SK-N-SH (cell line): ENCODE data around the gene TMPRSS11F. TPM values are rescaled to one million over a fixed set of nuclear protein-coding genes. Genes with fewer than 3 reads are reported as not detected.

ENCODE experiments used
- CTCF ChIA-PET: fragments of 300-600, 350-600 bp; formaldehyde crosslinking; extraction: SDS; loops from one replicate; lab custom pipeline; 2021; lab: Yijun Ruan, JAX
- POLR2A ChIA-PET: fragments of 350-600 bp; sonication (Branson Sonifier 250); formaldehyde crosslinking; extraction: SDS; loops from one replicate; lab custom pipeline; 2020; ENCODE audit warnings: antibody characterized with exemption, inconsistent platforms; lab: Yijun Ruan, JAX
- DNase-seq: peaks from one replicate; pipeline ENCODE4 v3.0.0; 2012
- H2AFZ ChIP-seq: fragments of 200-600 bp; sonication (generic); 2 replicates; pipeline ENCODE4 v1.8.1; 2016; ENCODE audit warnings: antibody characterized with exemption, mild to moderate bottlenecking, low read depth
- H3F3A ChIP-seq: fragments of 200-600 bp; sonication (generic); replicated peaks from 2 replicates; pipeline ENCODE3; 2016; ENCODE audit warnings: antibody characterized with exemption, mild to moderate bottlenecking; ENCODE audit not compliant: insufficient read depth
- H3K27ac ChIP-seq, 2 experiments: fragments of 200-500 bp in 1 of 2; fragments of 200-600 bp in 1 of 2; sonication (Bioruptor generic) in 1 of 2; sonication (generic), shearing (Covaris generic) in 1 of 2; 2 replicates each; pipeline versions ENCODE4 v1.5.1 to v1.6.1; 2014 to 2016; ENCODE audit warnings: low read depth in 2 of 2, inconsistent platforms in 1 of 2, low read length in 1 of 2, mild to moderate bottlenecking in 1 of 2, mixed read lengths in 1 of 2
- H3K27me3 ChIP-seq: fragments of 200-600 bp; sonication (generic), shearing (Covaris generic); 2 replicates; pipeline ENCODE4 v1.6.1; 2016; ENCODE audit warnings: mixed run types; ENCODE audit not compliant: insufficient read depth
- H3K36me3 ChIP-seq, 2 experiments: fragments of 200-500 bp in 1 of 2; fragments of 200-600 bp in 1 of 2; sonication (Bioruptor generic) in 1 of 2; sonication (generic) in 1 of 2; replicated peaks in 1 of 2; 2 replicates each; pipeline versions ENCODE3 to v1.5.1; 2014 to 2016; ENCODE audit warnings: low read length in 1 of 2, mild to moderate bottlenecking in 1 of 2; ENCODE audit not compliant: insufficient read depth in 2 of 2, control insufficient read depth in 1 of 2
- H3K4me1 ChIP-seq, 2 experiments: fragments of 200-500 bp in 1 of 2; fragments of 200-600 bp in 1 of 2; sonication (Bioruptor generic) in 1 of 2; sonication (generic), shearing (Covaris generic) in 1 of 2; 2 replicates each; pipeline versions ENCODE4 v1.5.1 to v1.6.1; 2014 to 2016; ENCODE audit warnings: low read depth in 1 of 2, low read length in 1 of 2, mixed run types in 1 of 2; ENCODE audit not compliant: insufficient read depth in 2 of 2, control insufficient read depth in 1 of 2
- H3K4me2 ChIP-seq: fragments of 200-600 bp; sonication (generic), shearing (Covaris generic); 2 replicates; pipeline ENCODE4 v1.6.1; 2017; ENCODE audit warnings: mixed run types
- H3K4me3 ChIP-seq, 2 experiments: fragments of 200-500 bp in 1 of 2; fragments of 200-600 bp in 1 of 2; sonication (Bioruptor generic) in 1 of 2; sonication (generic), shearing (Covaris generic) in 1 of 2; 2 replicates each; pipeline versions ENCODE4 v1.5.1 to v1.8.1; 2014 to 2016; ENCODE audit warnings: low read depth in 2 of 2, inconsistent platforms in 1 of 2, low read length in 1 of 2, mild to moderate bottlenecking in 1 of 2, mixed read lengths in 1 of 2, moderate library complexity in 1 of 2
- H3K79me2 ChIP-seq: fragments of 200-600 bp; sonication (generic); 2 replicates; pipeline ENCODE4 v1.8.1; 2017; ENCODE audit warnings: mild to moderate bottlenecking; ENCODE audit not compliant: insufficient read depth
- H3K9ac ChIP-seq: fragments of 200-600 bp; sonication (generic); 2 replicates; pipeline ENCODE4 v1.6.1; 2017; ENCODE audit warnings: mixed run types
- H3K9me2 ChIP-seq: fragments of 200-600 bp; sonication (generic); 2 replicates; pipeline ENCODE4 v1.6.1; 2017; ENCODE audit warnings: mixed run types
- H3K9me3 ChIP-seq: fragments of 200-600 bp; sonication (generic); 2 replicates; pipeline ENCODE4 v1.6.1; 2017; ENCODE audit warnings: mixed run types, mild to moderate bottlenecking, moderate library complexity
- H4K20me1 ChIP-seq: fragments of 200-600 bp; sonication (generic); 2 replicates; pipeline ENCODE4 v1.6.1; 2017; ENCODE audit warnings: mild to moderate bottlenecking, mixed run types; ENCODE audit not compliant: insufficient read depth
- FOSL2 ChIP-seq: IDR thresholded peaks from 2 replicates; pipeline ENCODE4 v1.4.0; 2012; ENCODE audit warnings: low read depth, mild to moderate bottlenecking, moderate library complexity, borderline replicate concordance
- FOXJ3 ChIP-seq: sonication (generic); formaldehyde crosslinking; IDR thresholded peaks from 2 replicates; pipeline ENCODE4 v1.5.1; 2020; ENCODE audit warnings: mild to moderate bottlenecking, missing genetic modification reagents
- GABPA ChIP-seq: IDR thresholded peaks from 2 replicates; pipeline ENCODE4 v1.4.0; 2012; ENCODE audit warnings: low read depth, mild to moderate bottlenecking
- IRF3 ChIP-seq: fragments of 150-350 bp; IDR thresholded peaks from 2 replicates; pipeline ENCODE4 v1.6.1; 2016; ENCODE audit warnings: mild to moderate bottlenecking, low read depth, low read length
- POLR2AphosphoS5 ChIP-seq: IDR thresholded peaks from 2 replicates; pipeline ENCODE4 v1.6.1; 2012; ENCODE audit warnings: low read depth, low read length
- RAD21 ChIP-seq: IDR thresholded peaks from 2 replicates; pipeline ENCODE4 v1.6.1; 2012; ENCODE audit warnings: mild to moderate bottlenecking, low read length
- RFX5 ChIP-seq: IDR thresholded peaks from 2 replicates; pipeline ENCODE4 v1.6.1; 2012; ENCODE audit warnings: mild to moderate bottlenecking, improper control_type of control experiment, low read length
- RXRA ChIP-seq: IDR thresholded peaks from 2 replicates; pipeline ENCODE4 v1.4.0; 2012; ENCODE audit warnings: low read depth, mild to moderate bottlenecking, borderline replicate concordance
- TEAD4 ChIP-seq: IDR thresholded peaks from 2 replicates; pipeline ENCODE4 v1.4.0; 2012; ENCODE audit warnings: mild to moderate bottlenecking, borderline replicate concordance; ENCODE audit not compliant: insufficient read depth
- YY1 ChIP-seq: IDR thresholded peaks from 2 replicates; pipeline ENCODE4 v1.4.0; 2012; ENCODE audit warnings: low read depth, mild to moderate bottlenecking
- ZBTB33 ChIP-seq: IDR thresholded peaks from 2 replicates; pipeline ENCODE4 v1.4.0; 2012; ENCODE audit warnings: low read depth, borderline replicate concordance
- WGBS: methylation state at CpG from one replicate; pipeline ENCODE4 v1.1.6; 2017; ENCODE audit warnings: low lambda C conversion rate; 5-methylcytosine and 5-hydroxymethylcytosine counted together
- polyA plus RNA-seq, 3 experiments: library from polyadenylated mRNA; depleted of rRNA; stranded (reverse); fragments of >200 nt; gene quantifications; 2 replicates each; pipeline ENCODE4 v1.2.3, GENCODE V29; 2012

TMPRSS11F gene
- polyA plus RNA-seq, 1 of the 3 experiments (the other 2 are of a cell fraction): not detected

GRCh38 chr4:68148800-68149685 lies 19.4 kb upstream of the TMPRSS11F start:
- H3K27ac ChIP-seq: no peak overlapping the region
- no peaks in the 10 kb centered on the region for H3K9me2 ChIP-seq
- H3K4me1 ChIP-seq: no peaks in the 10 kb centered on the region
- no peak for DNase-seq
- H2AFZ ChIP-seq: no peak overlapping the region
- no peak overlapping the region for H3K9ac ChIP-seq
- WGBS: 0% methylated on average over 2 of the region's 3 CpGs
- H3K79me2 ChIP-seq: no peaks in the 10 kb centered on the region
- H3K9me3 ChIP-seq: no peaks in the 10 kb centered on the region
- H3F3A ChIP-seq: peaks cover 5% of the 10 kb centered on the region
- no peak for TF ChIP-seq YY1
- no peak for TF ChIP-seq FOXJ3 (CRISPR knock-in tag)
- POLR2A ChIA-PET: no interaction called here
- CTCF ChIA-PET: no interaction called here
- no peaks in the 10 kb centered on the region for H4K20me1 ChIP-seq
- H3K4me3 ChIP-seq: no peak overlapping the region
- no peaks in the 10 kb centered on the region for H3K36me3 ChIP-seq
- H3K27me3 ChIP-seq: no peaks in the 10 kb centered on the region
- no peak overlapping the region for H3K4me2 ChIP-seq

GRCh38 chr4:68147079-68147478 lies 17.4 kb upstream of the TMPRSS11F start:
- DNase-seq: no peak

More at GRCh38 chr4:68147079-68147478, 17.4 kb upstream of the TMPRSS11F start:
- Histone ChIP-seq H3K9ac (no peak overlapping the region), H2AFZ (no peak overlapping the region), H3K4me3 (no peak overlapping the region), H4K20me1 (no peaks in the 10 kb centered on the region), H3K27ac (no peak overlapping the region), H3K9me3 (no peaks in the 10 kb centered on the region), H3K79me2 (no peaks in the 10 kb centered on the region), H3K9me2 (no peaks in the 10 kb centered on the region), H3K4me1 (no peaks in the 10 kb centered on the region), H3K36me3 (no peaks in the 10 kb centered on the region), H3F3A (peaks cover 1% of the 10 kb centered on the region), H3K4me2 (no peak overlapping the region), H3K27me3 (no peaks in the 10 kb centered on the region)
- 0% methylated on average over 1 of the region's 1 CpG for WGBS
- TF ChIP-seq IRF3: no peak
- TF ChIP-seq FOSL2: no peak
- TF ChIP-seq YY1: no peak
- TF ChIP-seq RFX5: no peak
- no peak for TF ChIP-seq RAD21
- TF ChIP-seq POLR2AphosphoS5: no peak
- TF ChIP-seq TEAD4: no peak
- TF ChIP-seq ZBTB33: no peak
- no peak for TF ChIP-seq GABPA
- TF ChIP-seq RXRA: no peak
- ChIA-PET CTCF (no interaction called here), POLR2A (no interaction called here)
